ENCODE results near the gene NDUFA5.
A peak's percentile ranks its signal among the peaks of the same experiment; 100 is the strongest.
"Not testable (repeated sequence)": the region's sequence is repeated elsewhere in the genome, so short reads cannot be mapped to it uniquely, and the experiment has no call there.

The NDUFA5 gene

GRCh38 chr7:123555484-123555883, 2.1 kb downstream of the NDUFA5 start:
- no peak for DNase-seq

DNA sequence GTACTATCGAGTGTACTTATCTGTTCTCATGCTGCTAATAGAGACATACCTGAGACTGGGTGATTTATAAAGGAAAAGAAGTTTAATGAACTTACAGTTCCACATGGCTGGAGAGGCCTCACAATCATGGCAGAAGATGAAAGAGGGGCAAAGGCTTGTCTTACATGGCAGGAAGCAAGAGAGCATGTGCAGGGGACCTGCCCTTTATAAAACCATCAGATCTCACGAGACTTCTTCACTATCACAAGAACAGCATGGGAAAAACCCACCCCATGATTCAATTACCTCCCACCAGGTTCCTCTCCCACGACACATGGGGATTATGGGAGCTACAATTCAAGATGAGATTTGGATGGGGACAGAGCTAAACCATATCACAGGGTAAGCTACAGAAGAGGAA, 4.5 kb downstream of the NDUFA5 start:
- DNase-seq, result no peak

- DNase-seq, result no peak
These were observed 5.0 kb downstream of the NDUFA5 start for GRCh38 chr7:123552641-123553040.

GRCh38 chr7:123552134-123552533, 5.5 kb downstream of the NDUFA5 start:
- DNase-seq, result not testable (repeated sequence)

GRCh38 chr7:123548406-123548805, 9.2 kb downstream of the NDUFA5 start:
- DNase-seq, result no peak

DNA sequence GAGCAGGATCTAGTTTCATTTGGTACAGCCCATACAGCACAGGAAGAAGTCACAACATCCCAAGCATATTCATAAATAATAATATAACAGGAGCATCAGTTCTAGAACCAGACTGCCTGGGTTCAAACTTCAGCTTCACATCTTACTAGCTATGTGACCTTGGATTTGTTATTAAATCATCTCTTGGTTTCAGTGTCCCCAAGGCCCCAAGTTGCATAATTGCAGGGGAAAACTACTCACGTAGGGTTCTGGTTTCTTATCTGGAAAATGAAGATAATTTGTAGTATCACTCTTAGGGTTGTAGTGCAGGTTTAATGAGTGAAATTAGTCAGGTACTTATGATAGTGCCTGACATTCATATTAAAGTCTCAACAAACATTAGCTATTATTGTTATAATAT, 17.7 kb downstream of the NDUFA5 start:
- no peak for DNase-seq

GRCh38 chr7:123538897-123539296, 18.7 kb downstream of the NDUFA5 start:
- DNase-seq, result no peak

GRCh38 chr7:123538189-123538714, 19.4 kb downstream of the NDUFA5 start:
- DNase-seq, result no peak

GRCh38 chr7:123537026-123537642, 20.5 kb downstream of the NDUFA5 start:
- no peak for DNase-seq

GRCh38 chr7:123535517-123535916, 22.1 kb downstream of the NDUFA5 start:
- DNase-seq, result no peak

DNA sequence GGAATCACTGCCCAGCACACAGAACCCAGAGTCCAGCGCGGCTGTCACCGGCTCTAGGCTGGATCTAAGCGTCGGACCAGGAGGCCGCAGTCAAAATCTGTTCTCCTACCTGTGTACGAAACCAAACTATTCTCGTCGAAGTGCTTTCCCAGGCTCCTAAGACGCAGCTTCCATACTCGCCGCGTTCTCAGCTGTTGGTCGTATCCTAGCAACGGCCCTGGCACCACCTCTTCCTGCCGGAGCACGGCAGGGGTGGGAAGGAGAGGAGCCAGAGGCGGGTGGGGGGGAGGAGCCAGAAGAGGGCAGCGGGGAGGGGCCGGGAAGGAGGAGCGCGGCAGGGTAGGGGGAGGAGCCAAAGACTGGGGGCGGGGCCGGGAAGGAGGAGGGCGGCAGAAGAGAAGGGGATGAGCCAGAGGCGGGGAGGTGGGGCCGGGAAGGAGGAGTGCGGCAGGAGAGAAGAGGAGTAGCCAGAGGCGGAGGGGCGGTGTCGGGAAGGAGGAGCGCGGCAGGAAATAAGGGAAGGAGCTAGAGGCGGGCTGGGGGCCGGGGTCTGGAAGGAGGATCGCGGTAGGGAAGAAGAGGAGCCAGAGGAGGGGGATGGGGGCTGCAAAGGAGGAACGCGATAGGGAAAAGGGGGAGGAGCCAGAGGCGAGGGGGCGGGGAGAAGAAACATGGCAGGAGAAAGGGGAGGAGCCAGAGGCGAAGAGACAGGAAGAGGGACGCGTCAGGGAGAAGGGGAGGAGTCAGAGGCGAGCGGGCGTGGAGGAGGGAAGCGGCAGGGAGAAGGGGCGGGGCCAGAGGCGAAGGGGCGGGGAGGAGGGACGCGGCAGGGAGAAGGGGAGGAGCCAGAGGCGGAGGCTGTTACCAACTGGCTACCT, 23.0 kb downstream of the NDUFA5 start, which contains the start of gene IQUB:
Gene IQUB, minus strand, starts transcription at position 213 of the 878 bp plus-strand sequence. CDS start 22,255 bp downstream, outside the sequence.
- DNase-seq, result peak; percentile 97

DNA sequence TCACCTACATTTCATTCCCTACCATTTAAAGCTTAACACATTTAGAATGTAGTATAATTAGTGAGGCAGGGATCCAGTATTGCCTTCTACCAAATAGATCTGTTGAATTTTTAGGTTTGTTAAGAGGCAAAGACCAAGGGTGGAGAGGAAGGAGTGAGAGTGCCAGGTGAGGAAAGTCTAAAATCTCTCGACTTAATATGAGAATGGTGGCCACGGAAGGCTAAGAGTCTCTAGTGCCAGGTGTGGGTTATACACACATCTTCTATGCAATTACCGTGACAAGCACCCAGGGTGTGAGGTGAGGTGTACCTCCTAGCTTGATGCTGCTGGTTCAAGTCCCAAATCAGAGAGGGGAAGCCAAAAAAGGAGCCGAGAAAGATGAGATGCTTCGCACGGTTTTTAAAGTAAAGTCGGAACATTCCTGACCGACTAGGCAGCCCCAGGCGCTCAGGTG, 23.7 kb downstream of the NDUFA5 start:
- DNase-seq, result no peak

DNA sequence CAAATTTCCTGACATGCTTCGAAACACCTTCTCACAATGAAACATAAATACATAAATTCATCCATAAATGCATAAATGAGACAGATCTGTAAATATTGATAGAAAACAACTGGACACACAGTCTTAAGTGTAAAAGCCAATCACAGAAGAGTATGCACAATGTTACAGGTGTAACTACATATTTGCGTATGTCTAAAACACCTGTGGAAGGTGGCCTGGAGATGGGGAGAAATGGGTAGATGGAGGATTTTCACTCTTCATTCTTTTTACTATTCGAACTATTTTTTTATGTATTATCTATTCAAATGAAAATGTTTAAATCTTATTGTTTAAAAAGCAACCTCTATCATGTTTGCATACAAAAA, 24.1 kb downstream of the NDUFA5 start:
- no peak for DNase-seq

DNA sequence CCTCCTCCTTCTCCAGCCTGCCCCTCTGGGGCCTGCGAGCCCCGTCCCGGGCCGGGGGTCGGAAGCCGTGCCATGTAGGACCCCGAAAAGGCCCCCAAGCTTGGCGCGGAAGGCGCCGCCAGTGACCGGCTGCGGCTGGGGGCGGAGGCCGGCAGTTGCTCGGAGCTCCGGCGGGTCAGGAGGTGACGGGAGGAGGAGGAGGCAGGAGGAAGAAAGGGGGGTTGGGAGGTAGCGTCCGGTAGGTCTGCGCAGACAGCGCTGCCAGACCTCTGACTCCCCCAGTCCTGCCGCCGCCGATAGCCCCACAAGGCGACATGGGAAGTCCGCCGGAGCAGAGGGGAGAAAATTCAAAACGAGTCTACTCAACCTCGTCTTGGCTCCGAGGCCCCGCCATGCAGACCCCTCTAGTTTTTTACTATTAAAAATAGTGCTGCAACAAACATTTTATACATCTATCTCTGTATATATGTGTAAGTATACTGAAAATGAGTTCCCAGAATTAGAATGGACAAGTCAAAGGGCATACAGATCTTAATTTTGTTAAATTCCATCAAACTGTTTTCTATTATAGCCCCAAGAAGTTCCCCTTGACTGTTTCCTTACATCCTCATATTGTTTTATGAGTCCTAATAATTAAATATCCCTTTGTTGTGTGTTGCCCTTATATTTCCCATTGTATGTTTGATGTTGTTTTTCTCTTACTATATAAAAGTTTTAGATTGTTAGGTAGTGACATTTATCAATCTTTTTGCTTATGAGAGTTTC, 24.6 kb downstream of the NDUFA5 start:
- peak; percentile 28 for DNase-seq

DNA sequence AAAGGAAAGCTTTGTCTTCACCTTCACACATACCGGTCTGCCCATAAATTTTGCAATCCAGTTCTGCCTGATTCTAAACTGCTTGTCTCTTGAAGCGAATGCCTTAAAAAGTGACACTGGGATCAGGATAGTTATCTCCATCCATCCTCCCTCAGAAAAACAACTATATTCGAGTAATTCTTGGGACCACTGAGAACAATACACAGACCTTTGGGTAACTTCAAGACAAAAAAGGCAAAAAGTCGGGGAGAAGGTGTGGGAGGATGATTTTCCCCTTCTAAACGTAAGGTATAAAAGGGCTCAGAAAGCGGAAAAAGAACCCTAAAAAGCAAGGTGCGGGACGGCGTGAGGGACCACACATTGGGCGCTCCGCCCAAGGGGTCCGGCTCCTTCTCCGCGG, 25.3 kb downstream of the NDUFA5 start:
- not testable (repeated sequence) for DNase-seq

DNA sequence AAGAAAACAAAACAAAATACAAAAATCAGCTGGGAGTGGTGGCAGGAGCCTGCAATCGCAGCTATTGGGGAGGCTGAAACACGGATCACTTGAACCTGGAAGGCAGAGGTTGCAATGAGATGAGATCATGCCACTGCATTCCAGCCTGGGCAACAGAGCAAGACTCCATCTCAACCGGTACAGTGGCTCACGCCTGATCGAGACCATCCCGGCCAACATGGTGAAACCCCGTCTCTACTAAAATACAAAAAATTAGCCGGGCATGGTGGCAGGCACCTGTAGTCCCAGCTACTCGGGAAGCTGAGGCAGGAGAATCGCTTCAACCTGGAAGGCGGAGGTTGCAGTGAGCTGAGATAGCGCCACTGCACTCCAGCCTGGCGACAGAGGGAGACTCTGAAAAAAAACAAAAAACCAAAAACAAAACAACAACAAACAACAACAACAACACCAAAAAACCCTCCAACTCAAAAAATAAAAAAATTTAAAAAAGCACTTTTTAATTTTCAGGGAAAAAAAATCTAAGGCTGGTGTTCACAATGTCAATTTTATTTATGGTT, 27.5 kb downstream of the NDUFA5 start:
- not testable (repeated sequence) for DNase-seq

DNA sequence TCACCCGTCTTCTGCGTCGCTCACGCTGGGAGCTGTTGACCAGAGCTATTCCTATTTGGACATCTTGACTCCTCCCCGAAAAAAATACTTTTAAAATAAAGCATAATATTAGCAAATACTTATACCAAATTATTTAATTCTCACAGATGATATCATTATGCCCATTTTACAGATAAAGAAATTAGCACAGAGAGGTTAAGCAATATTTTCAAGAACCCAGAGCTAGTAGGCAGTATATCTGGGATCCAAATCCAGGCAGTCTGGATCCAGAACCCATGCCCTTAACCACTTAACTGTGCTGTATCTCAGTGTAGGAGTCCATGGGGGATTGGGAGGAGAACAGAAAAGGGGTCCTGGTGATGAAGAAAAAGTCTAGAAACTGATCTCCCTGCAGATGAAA, 29.4 kb downstream of the NDUFA5 start:
- DNase-seq, result no peak

DNA sequence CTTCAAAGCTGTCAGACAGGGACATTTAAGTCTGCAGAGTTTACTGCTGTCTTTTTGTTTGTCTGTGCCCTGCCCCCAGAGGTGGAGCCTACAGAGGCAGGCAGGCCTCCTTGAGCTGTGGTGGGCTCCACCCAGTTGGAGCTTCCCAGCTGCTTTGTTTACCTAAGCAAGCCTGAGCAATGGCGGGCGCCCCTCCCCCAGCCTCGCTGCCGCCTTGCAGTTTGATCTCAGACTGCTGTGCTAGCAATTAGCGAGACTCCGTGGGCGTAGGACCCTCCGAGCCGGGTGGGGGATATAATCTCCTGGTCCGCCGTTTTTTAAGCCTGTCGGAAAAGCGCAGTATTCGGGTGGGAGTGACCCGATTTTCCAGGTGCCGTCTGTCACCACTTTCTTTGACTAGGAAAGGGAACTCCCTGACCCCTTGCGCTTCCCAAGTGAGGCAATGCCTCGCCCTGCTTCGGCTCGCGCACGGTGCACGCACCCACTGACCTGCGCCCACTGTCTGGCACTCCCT, 29.8 kb downstream of the NDUFA5 start:
- not testable (repeated sequence) for DNase-seq

GRCh38 chr7:123526533-123526932, 31.1 kb downstream of the NDUFA5 start:
- not testable (repeated sequence) for DNase-seq

- no peak for DNase-seq
These were observed 35.6 kb downstream of the NDUFA5 start for GRCh38 chr7:123522066-123522465.

GRCh38 chr7:123505221-123505620, 52.4 kb downstream of the NDUFA5 start:
- no peak for DNase-seq

- no peak for DNase-seq
These were observed 55.4 kb downstream of the NDUFA5 start for GRCh38 chr7:123502201-123502600.
